NCI-H524 treated with DMSO at 0.1 percent for 48 hours (cell line): ENCODE results near the gene SLC25A17.

ENCODE experiments used
- DNase-seq: peaks from one replicate; lab custom pipeline; 2025; lab: John Stamatoyannopoulos, UW

Gene SLC25A17

DNA sequence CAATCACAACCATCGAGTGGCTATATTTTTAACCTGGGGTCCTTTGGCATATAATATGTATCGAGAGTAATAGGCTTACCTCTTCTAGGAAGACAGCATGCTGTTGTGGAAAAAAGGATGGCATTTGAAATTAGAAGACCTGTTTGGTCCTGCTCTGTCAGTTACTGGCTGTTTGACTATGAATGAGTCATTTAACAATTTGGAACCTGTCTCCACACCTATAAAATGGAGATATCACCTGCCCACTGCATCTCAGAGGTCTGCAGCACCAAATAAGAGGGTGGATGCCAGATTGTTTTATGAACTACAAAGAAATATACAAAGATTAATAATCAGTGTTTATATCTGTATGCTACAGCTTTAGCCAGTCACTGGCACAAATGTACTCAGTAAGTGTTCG, 60.8 kb downstream of the SLC25A17 start:
- no peak for DNase-seq

GRCh38 chr22:40757071-40757470, 62.1 kb downstream of the SLC25A17 start:
- DNase-seq: no peak

GRCh38 chr22:40753114-40753513, 66.0 kb downstream of the SLC25A17 start:
- DNase-seq: no peak

GRCh38 chr22:40751250-40751649, 67.9 kb downstream of the SLC25A17 start:
- no peak for DNase-seq

DNA sequence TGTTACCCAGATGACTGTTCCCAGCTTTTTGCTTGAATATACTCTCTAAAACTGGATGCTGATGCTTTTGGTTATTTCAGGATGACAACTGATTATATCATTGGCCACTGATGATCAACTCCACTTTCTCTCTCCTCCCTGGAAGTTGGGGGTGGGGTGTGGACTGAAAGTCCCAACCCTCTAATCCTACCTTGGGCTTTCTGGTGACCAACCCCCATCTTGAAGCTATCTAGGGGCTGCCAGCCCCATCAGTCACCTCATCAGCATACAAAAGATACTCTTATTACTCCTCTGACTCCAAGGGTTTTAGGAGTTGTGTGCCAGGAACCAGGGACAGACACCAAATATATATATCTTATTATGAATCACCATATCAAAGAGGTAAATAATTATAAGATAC, 69.3 kb downstream of the SLC25A17 start:
- no peak for DNase-seq

DNA sequence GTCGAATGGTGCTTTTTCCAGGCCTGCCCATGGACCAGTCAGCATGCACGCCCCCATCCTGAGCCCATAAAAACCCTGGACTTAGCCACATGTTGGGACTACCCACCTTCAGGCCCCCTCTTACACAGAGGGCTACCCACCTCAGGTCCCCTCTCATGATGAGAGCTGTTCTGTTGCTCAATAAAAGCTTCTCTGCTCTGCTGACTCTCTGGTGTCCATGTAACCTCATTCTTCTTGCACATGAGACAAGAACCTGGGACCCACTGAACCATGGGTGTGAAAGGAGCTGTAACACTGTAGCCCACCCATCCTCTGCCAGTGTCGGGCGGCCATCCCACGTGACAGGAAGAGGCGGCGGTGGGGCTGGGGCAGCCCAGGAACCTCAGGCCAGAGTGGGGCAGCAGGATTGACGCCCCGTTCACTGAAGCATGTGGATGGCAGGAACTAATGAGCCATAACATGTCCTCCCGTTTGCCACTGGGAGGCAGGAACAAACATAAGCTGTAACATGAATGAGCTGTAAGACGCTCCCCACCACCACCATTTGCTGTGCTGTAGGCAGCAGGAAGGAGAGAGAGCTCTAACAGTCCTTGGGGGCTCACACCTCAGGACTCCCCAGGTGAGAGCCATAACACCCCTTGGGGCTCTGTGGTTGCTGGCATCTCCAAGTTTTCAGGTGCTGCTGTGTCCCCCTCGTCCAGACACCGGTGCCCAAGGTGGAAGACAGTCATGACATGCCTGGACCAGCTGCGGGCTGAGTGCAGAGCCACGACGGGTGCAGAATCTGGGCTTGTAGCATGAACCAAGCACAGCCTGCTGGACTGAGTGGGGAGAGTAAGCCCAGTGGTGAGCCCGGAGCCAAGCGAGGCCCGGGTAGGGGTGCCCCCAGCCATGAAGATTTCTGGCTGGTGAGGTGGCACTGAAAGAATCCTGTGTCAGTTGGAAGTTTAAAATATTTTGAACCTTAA, 70.5 kb downstream of the SLC25A17 start:
- DNase-seq: no peak

DNA sequence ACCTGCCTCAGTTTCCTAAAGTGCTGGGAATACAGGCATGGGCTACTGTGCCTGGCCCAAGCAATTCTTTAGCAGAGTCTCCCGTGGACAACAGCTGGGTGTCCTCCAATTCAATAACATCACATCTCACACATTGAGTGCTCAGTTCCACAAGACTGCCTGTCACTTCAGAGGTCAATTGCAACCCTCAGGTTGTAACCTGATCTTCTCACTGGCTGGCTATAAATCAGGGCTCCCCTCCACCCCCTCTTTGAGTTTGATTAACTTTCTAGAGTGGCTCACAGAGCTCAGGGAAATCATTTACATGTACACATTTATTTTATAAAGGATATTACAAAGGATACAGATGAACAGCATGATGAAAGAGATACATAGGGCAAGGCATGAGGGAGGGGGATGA, 71.8 kb downstream of the SLC25A17 start:
- DNase-seq: no peak

GRCh38 chr22:40746428-40747220, 72.5 kb downstream of the SLC25A17 start:
- no peak for DNase-seq

GRCh38 chr22:40743768-40744167, 75.4 kb downstream of the SLC25A17 start:
- no peak for DNase-seq

DNA sequence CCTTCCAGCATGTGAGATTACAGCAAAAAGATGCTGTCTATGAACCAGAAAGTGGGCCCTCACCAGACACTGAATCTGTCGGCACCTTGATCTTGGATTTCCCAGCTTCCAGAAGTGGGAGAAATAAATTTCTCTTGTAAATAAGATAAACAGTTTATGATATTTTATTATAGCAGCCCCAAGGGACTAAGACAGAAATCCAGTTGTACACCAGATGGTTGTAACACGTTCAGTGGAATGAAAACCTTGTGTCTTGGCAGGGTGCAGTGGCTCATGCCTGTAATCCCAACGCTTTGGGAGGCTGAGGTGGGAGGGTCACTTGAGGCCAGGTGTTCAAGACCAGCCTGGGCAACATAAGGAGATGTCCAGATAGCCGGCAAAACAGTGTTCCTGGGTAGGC, 78.0 kb downstream of the SLC25A17 start:
- DNase-seq: no peak

DNA sequence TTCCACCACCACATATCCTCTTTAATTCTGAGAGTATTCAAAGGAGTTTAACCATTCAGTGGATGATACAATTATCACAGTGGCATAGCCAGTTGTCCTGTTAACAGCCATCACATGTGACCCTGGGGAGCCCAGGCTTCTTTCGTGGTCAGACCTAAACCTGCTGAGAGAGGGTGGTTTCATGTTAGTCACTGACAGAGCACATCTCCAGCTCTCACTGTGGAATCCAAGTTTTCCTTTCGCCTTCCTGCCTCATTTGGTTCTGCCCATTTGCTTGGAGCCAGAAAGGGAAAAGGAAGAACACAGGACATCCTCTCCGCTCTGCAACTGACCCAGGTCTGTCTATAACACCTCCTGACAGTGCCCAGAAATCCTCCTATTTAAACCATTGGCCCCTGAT, 79.4 kb downstream of the SLC25A17 start:
- DNase-seq: no peak

- DNase-seq: no peak
These were observed 85.2 kb downstream of the SLC25A17 start for GRCh38 chr22:40733919-40734318.

DNA sequence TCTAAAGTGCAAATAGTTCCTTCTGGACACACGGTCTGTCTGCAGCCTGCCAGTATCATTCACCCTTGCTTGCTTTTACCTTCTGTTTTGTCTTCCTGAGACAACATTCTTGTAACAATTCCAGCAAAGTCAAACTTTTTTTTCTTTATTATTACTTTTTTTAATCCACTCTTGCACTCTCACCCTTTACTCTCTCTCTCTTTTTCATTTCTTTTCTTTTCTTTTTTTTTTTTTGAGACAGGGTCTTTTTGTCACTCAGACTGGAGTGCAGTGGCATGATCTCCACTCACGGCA, 86.2 kb downstream of the SLC25A17 start:
- no peak for DNase-seq

DNA sequence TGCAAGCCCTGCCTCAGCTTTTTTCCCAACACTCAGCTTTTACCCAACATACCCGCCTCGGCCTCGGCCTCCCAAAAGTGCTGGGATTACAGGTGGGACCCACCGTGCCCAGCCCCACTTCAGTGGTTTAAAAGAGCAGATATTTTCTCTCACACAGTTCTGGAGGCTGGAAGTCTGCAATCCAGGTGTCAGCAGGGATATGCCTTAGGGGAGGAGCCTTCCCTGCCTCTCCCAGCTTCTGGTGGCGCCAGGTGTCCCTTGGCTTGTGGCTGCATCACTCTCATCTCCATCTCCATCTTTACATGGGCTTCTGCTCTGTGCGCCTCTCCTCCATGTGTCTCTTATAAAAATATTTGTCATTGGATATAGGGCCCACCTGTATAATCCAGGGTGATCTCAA, 89.9 kb downstream of the SLC25A17 start:
- DNase-seq: no peak

- peak; percentile 60 for DNase-seq
These were observed 90.4 kb downstream of the SLC25A17 start for GRCh38 chr22:40728731-40729189.

- no peak for DNase-seq
These were observed 91.1 kb downstream of the SLC25A17 start for GRCh38 chr22:40727964-40728615.

GRCh38 chr22:40727070-40727963, 91.8 kb downstream of the SLC25A17 start:
- DNase-seq: no peak

DNA sequence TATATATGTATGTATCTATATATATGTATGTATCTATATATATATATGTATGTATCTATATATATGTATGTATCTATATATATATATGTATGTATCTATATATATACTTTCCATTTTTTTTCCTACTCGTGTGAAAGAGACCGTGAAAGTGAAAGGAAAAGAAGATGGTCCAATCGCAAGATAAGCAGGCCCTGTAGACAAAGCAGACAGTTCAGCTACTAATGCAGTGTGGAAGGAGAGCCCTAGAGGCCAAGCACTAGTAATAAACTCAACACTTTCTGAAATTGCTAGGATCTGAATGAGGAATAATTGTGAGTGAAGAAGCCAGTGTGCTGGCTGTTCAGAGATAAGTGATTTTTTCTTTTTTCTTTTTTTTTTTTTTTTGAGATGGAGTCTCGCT, 92.6 kb downstream of the SLC25A17 start:
- no peak for DNase-seq

- DNase-seq: no peak
These were observed 95.7 kb downstream of the SLC25A17 start for GRCh38 chr22:40723396-40723933.

- DNase-seq: no peak
These were observed 97.9 kb downstream of the SLC25A17 start for GRCh38 chr22:40721266-40721665.

DNA sequence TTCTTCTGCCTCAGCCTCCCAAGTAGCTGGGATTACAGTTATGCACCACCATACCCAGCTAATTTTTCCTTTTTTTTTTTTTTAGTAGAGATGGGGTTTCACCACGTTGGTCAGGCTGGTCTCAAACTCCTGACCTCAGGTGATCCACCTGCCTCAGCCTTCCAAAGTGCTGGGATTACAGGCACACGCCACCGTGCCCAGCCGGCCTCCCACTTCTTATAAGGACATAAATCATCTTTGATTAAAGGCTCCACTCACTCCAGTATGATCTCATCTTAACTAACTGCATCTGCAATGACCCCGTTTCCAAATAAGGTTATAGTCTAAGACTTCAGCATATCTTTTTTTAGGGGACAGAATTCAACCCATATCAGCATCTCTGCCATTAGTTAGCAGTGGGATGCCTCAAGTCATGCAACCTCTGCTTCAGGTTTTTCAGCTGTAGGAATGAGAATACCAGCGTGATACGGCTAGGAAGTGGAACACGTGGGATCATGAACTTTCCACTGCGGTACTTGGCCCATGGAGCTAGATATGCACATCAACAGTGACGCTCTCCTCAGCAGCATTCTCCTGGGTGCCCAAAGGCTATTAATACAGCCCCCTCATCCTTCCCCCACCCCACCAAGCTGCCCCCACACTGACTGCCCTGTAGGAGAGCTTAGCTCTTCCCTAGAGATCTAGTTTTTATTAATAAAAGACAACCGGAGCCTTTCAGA, 98.4 kb downstream of the SLC25A17 start:
- DNase-seq: no peak
